Activated T-cell treated with anti-CD3 and anti-CD28 coated beads, Interleukin-2, amount 50 U/mL, for 24 hours (primary cell): ENCODE data around the gene PPP1R13L.
"Not testable (repeated sequence)": the region's sequence is repeated elsewhere in the genome, so short reads cannot be mapped to it uniquely, and the experiment has no call there.

ENCODE experiments used
- DNase-seq: peaks from one replicate; pipeline ENCODE4 v3.0.0-alpha.2; 2020
- H3K27ac Mint-ChIP-seq: 2 replicates; pipeline ENCODE4 v1.8.0; 2020; ENCODE audit warnings: mild to moderate bottlenecking, mixed read lengths
- H3K27me3 Mint-ChIP-seq: 2 replicates; pipeline ENCODE4 v1.8.0; 2020; ENCODE audit warnings: mixed read lengths
- H3K36me3 Mint-ChIP-seq: 2 replicates; pipeline ENCODE4 v1.8.0; 2020; ENCODE audit warnings: low read depth, mixed read lengths
- H3K4me1 Mint-ChIP-seq: 2 replicates; pipeline ENCODE4 v1.8.0; 2020; ENCODE audit warnings: low read depth, mixed read lengths
- H3K4me3 Mint-ChIP-seq: 2 replicates; pipeline ENCODE4 v1.8.0; 2020; ENCODE audit warnings: mild to moderate bottlenecking, moderate library complexity, mixed read lengths
- H3K9me3 Mint-ChIP-seq: 2 replicates; pipeline ENCODE4 v1.8.0; 2020; ENCODE audit warnings: mixed read lengths

The PPP1R13L gene

GRCh38 chr19:45440873-45441654 lies 36.2 kb upstream of the PPP1R13L start:
- no peaks in the 10 kb centered on the region for H3K27me3 Mint-ChIP-seq
- no peaks in the 10 kb centered on the region for H3K9me3 Mint-ChIP-seq
- peaks cover 41% of the 10 kb centered on the region for H3K4me1 Mint-ChIP-seq
- no peaks in the 10 kb centered on the region for H3K36me3 Mint-ChIP-seq
- H3K27ac Mint-ChIP-seq, result peak overlapping the region; percentile 66
- no peak for DNase-seq
- peak overlapping the region; percentile 50 for H3K4me3 Mint-ChIP-seq

GRCh38 chr19:45440259-45440638 lies 35.4 kb upstream of the PPP1R13L start:
- H3K27me3 Mint-ChIP-seq, result no peaks in the 10 kb centered on the region
- no peaks in the 10 kb centered on the region for H3K9me3 Mint-ChIP-seq
- peak overlapping the region; percentile 50 for H3K4me3 Mint-ChIP-seq
- H3K4me1 Mint-ChIP-seq, result peaks cover 37% of the 10 kb centered on the region
- H3K36me3 Mint-ChIP-seq, result no peaks in the 10 kb centered on the region
- peak overlapping the region; percentile 66 for H3K27ac Mint-ChIP-seq
- no peak for DNase-seq

- H3K4me3 Mint-ChIP-seq, result peak overlapping the region; percentile 50
- H3K27ac Mint-ChIP-seq, result peak overlapping the region; percentile 66
- no peaks in the 10 kb centered on the region for H3K27me3 Mint-ChIP-seq
- no peaks in the 10 kb centered on the region for H3K36me3 Mint-ChIP-seq
- H3K9me3 Mint-ChIP-seq, result no peaks in the 10 kb centered on the region
- DNase-seq, result peak; percentile 91
- peaks cover 32% of the 10 kb centered on the region for H3K4me1 Mint-ChIP-seq
Measured at GRCh38 chr19:45439569-45440258, 34.8 kb upstream of the PPP1R13L start.

GRCh38 chr19:45439190-45439568 lies 34.3 kb upstream of the PPP1R13L start:
- Mint-ChIP-seq H3K4me1 (peaks cover 27% of the 10 kb centered on the region), H3K27ac (no peak overlapping the region), H3K4me3 (no peak overlapping the region), H3K27me3 (no peaks in the 10 kb centered on the region), H3K9me3 (no peaks in the 10 kb centered on the region), H3K36me3 (no peaks in the 10 kb centered on the region)
- no peak for DNase-seq

DNA sequence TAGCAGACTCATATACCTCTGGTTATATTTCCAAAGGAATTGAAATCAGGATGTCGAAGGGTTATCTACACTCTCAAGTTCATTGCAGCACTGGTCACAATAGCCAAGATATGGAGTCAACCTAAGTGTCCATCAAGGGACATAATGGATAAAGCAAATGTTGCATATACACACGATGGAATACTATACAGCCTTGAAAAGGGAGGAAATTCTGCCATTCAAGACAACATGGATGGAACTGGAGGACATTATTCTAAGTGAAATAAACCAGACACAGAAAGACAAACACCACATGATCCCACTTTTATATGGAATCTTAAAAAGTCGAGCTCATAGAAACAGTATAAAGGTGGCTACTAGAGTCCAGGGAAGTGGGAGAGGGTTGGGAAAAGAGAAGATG lies 32.5 kb upstream of the PPP1R13L start:
- Mint-ChIP-seq H3K9me3 (no peaks in the 10 kb centered on the region), H3K4me3 (no peak overlapping the region), H3K4me1 (peaks cover 13% of the 10 kb centered on the region), H3K27me3 (no peaks in the 10 kb centered on the region), H3K36me3 (no peaks in the 10 kb centered on the region), H3K27ac (no peak overlapping the region)
- no peak for DNase-seq

GRCh38 chr19:45432543-45432942 lies 27.7 kb upstream of the PPP1R13L start:
- H3K27me3 Mint-ChIP-seq, DNase-seq, H3K4me3 Mint-ChIP-seq, H3K4me1 Mint-ChIP-seq, H3K27ac Mint-ChIP-seq, H3K36me3 Mint-ChIP-seq, H3K9me3 Mint-ChIP-seq: not testable (repeated sequence)

- H3K9me3 Mint-ChIP-seq, H3K36me3 Mint-ChIP-seq, H3K27ac Mint-ChIP-seq, H3K27me3 Mint-ChIP-seq, H3K4me3 Mint-ChIP-seq, DNase-seq: not testable (repeated sequence)
- H3K4me1 Mint-ChIP-seq, result peaks cover 14% of the 10 kb centered on the region
Measured at GRCh38 chr19:45431008-45431407, 26.1 kb upstream of the PPP1R13L start.

DNA sequence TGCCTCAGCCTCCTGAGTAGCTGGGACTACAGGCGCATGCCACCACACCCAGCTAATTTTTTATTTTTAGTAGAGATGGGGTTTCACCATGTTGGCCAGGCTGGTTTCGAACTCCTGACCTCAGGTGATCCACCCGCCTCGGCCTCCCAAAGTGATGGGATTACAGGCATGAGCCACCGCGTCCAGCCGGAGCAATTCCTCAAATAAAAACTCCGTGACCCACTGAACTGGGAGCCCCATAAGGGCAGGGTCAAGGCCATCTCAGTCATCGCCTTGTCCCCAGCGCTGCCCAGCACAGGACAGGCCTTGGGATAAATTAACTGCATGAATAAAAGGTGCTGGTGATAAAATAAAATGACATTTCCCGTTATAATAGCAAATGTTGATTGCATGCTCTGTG lies 25.0 kb upstream of the PPP1R13L start:
- H3K27ac Mint-ChIP-seq, H3K36me3 Mint-ChIP-seq, H3K4me3 Mint-ChIP-seq, H3K9me3 Mint-ChIP-seq, H3K27me3 Mint-ChIP-seq, DNase-seq: not testable (repeated sequence)
- H3K4me1 Mint-ChIP-seq, result peaks cover 18% of the 10 kb centered on the region

DNA sequence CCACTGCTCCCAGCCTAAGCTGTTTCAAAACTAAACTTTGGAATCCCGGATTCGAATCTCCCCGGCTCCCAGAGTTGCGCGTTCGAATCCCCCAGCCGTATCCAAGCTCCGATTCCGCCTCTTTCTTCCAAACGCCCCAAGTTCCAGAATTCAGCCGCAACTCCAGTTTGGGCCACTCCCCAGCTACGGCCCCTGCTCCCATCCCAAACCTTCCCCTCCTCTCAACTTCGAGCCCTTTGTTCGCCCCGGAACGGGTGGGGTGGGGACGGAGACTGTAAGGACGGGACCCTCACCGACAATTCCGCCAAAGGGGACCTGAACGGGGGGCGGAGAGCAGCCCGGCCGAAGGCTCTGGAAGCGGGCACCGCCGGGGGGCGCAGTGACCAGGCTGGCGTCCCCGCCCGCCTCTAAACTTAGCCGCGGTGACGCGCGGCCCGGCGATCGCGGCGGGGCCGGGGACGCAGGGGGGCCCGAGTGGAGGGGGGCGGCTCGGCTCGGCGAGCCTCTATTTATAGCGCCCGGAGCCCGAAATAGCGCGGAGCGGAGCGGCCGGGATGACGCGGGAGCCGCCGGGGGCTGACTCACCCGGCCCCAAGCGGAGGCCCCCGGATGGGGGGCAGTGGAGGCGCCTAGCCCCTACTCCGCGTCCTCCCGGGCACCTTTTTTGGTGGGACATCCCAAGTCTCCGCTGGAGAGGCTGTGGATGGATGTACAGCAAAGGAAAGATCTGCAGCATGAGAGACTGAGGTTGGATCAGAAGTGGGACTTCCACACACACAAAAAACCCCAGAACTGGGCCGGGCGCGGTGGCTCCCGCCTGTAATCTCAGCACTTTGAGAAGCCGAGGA lies 23.7 kb upstream of the PPP1R13L start:
- H3K4me3 Mint-ChIP-seq, result peak overlapping the region; percentile 72
- peaks cover 6% of the 10 kb centered on the region for H3K27me3 Mint-ChIP-seq
- H3K4me1 Mint-ChIP-seq, result peaks cover 30% of the 10 kb centered on the region
- H3K9me3 Mint-ChIP-seq, result no peaks in the 10 kb centered on the region
- peak overlapping the region; percentile 44 for H3K27ac Mint-ChIP-seq
- peak; percentile 54 for DNase-seq
- peaks cover 5% of the 10 kb centered on the region for H3K36me3 Mint-ChIP-seq

- Mint-ChIP-seq H3K9me3 (no peaks in the 10 kb centered on the region), H3K27ac (peak overlapping the region; percentile 98), H3K4me1 (peaks cover 62% of the 10 kb centered on the region), H3K27me3 (peaks cover 6% of the 10 kb centered on the region), H3K36me3 (peaks cover 37% of the 10 kb centered on the region), H3K4me3 (peak overlapping the region; percentile 87)
- DNase-seq, result peak; percentile 70
Measured at GRCh38 chr19:45424191-45425058, 19.6 kb upstream of the PPP1R13L start.

- H3K27ac Mint-ChIP-seq, result peak within 1 kb of the TSS; percentile 98
- peaks cover 44% of the 10 kb centered on the region for H3K36me3 Mint-ChIP-seq
- peaks cover 63% of the 10 kb centered on the region for H3K4me1 Mint-ChIP-seq
- peak within 1 kb of the TSS; percentile 87 for H3K4me3 Mint-ChIP-seq
- DNase-seq, result peak; percentile 86
- no peaks in the 10 kb centered on the region for H3K9me3 Mint-ChIP-seq
- peaks cover 4% of the 10 kb centered on the region for H3K27me3 Mint-ChIP-seq
Measured at GRCh38 chr19:45423589-45424190, 18.8 kb upstream of the PPP1R13L start, which contains the start of gene ERCC1. TSS of gene ERCC1 (minus strand) at chr19:45423917. CDS start at chr19:45423374, 543 bp downstream.

DNA sequence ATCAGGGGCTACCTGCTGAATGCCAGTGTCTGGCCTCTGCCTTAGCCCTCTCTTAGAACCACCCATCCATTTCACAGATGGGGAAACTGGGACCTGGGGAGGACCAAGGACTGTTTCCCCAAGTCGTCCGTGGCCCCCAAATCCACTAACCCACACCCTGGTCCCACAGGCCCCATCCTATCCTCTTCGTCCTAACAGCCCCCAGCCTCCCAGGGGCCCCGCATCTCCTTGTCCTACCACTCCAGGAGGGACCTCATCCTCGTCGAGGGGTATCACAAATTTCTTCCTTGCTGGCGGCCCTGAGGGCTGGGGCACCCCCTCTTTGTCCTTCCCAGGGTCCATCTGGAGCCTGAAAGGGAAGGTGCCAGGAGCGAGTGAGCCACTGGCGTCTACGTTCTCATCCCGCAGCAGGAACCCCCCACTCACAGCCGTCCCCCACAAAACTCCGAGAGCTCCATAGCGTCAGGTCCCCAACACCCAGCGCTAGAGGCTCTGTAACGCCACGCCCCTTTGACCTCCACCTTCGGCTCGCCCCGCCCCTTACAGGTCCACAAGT lies 18.2 kb upstream of the PPP1R13L start:
- Mint-ChIP-seq H3K27me3 (no peaks in the 10 kb centered on the region), H3K36me3 (peaks cover 50% of the 10 kb centered on the region), H3K27ac (peak overlapping the region; percentile 98), H3K4me1 (peaks cover 59% of the 10 kb centered on the region), H3K9me3 (no peaks in the 10 kb centered on the region), H3K4me3 (peak overlapping the region; percentile 87)
- no peak for DNase-seq

DNA sequence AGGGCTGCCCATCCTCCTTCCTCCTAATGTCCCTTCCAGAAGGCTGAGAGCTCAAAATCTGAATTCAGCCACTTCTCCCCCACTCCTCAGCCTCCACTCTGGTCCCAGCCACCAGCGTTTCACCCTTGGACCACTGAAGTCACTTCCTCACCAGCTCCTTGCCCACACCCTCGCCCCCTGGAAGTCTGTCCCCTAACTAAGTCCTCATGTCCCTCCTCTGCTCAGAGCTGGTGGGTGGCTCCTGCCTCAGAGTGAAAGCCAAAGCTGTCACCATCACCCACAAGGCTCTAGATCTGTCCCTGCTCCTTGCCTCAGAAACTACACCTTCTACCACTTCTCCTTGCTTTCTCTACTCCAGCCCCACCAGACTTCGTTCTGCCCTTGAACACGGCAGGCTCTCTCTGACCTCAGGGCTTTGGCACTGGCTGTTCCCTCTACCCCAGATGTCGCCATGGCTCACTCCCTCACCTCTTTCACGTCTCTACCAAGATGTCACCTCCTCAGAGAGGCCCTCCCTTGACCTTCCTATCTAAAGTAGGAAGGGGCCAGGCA lies 17.2 kb upstream of the PPP1R13L start:
- Mint-ChIP-seq H3K27me3 (no peaks in the 10 kb centered on the region), H3K27ac (peak overlapping the region; percentile 85), H3K36me3 (peaks cover 61% of the 10 kb centered on the region), H3K9me3 (no peaks in the 10 kb centered on the region), H3K4me3 (peak overlapping the region; percentile 24), H3K4me1 (peaks cover 53% of the 10 kb centered on the region)
- DNase-seq, result no peak
